ENCODE results near the gene PPP2R2B.

DNA sequence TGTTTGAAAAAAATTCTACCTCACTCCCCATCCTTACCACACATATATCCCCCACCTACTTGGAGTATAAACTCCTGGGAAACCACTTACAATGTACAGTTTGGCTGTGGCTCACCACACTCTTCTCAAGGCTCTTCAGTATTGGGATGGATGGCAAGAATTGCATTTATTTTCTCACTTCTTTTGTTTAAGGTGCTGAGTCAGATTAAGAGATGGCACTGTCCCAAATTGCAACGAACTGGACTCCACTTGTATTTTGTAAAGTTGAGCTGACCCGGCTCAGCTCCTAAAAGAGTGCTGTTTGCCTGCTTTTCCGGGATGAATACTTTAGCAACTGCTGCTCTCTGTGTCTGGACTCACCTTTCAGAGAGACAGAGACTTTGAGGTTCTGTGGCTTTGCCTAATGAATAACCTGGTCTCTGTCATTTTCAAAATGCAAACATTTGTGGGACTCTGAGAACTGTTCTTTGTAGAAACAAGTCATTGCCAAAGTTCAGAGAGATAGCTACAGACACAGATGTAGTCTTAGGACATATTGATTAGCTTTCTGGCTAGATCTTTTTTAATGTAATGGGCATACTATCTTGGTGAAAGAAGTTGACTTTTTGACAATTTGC is 42.2 kb downstream of the PPP2R2B start:
- TF ChIP-seq RFX5 (IDR thresholded peaks at IDR 0.05) (no peak), JUNB (IDR thresholded peaks at IDR 0.05) (no peak), POLR2AphosphoS2 (conservative IDR thresholded peaks at IDR 0.05; ENCODE audit: low read length) (no peak), MYC (IDR thresholded peaks at IDR 0.05; ENCODE audit: borderline replicate concordance, low read length) (no peak)
- TF ChIP-seq, protein P1, sequence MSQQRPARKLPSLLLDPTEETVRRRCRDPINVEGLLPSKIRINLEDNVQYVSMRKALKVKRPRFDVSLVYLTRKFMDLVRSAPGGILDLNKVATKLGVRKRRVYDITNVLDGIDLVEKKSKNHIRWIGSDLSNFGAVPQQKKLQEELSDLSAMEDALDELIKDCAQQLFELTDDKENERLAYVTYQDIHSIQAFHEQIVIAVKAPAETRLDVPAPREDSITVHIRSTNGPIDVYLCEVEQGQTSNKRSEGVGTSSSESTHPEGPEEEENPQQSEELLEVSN (IDR thresholded peaks at IDR 0.05; ENCODE audit: borderline replicate concordance, low read depth): no peak
- TF ChIP-seq, protein P2, sequence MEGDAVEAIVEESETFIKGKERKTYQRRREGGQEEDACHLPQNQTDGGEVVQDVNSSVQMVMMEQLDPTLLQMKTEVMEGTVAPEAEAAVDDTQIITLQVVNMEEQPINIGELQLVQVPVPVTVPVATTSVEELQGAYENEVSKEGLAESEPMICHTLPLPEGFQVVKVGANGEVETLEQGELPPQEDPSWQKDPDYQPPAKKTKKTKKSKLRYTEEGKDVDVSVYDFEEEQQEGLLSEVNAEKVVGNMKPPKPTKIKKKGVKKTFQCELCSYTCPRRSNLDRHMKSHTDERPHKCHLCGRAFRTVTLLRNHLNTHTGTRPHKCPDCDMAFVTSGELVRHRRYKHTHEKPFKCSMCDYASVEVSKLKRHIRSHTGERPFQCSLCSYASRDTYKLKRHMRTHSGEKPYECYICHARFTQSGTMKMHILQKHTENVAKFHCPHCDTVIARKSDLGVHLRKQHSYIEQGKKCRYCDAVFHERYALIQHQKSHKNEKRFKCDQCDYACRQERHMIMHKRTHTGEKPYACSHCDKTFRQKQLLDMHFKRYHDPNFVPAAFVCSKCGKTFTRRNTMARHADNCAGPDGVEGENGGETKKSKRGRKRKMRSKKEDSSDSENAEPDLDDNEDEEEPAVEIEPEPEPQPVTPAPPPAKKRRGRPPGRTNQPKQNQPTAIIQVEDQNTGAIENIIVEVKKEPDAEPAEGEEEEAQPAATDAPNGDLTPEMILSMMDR (IDR thresholded peaks at IDR 0.05): no peak
